Measurements from ENCODE around the gene C13orf42.
"Not testable (repeated sequence)": the region's sequence is repeated elsewhere in the genome, so short reads cannot be mapped to it uniquely, and the experiment has no call there.

C13orf42 gene

DNA sequence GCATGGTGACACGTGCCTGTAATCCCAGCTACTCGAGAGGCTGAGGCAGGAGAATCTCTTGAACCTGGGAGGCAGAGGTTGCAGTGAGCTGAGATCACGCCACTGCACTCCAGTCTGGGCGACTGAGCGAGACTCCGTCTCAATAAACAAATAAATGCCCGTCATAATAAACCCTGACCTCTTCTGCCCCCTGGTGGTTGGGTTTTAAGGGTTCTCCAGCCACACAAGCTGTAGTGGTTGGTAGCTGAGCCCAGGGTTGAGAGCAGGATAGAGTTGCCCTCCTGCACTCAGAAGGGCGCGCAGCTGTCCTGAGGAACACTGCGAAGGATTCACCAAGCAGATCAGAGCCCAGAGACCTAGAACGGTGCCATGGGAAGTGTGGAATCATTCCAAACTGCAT, 9.8 kb upstream of the C13orf42 start:
- CTCF ChIA-PET, result interaction anchor here (0.8 to 1.6 kb wide), 9 partner anchors 11 to 168 kb away, joined by 3 to 6 read pairs (median 3); no protein-coding TSS in a partner anchor
- DNase-seq, result peak; percentile 48 to 71 (median 60)
- 80% methylated on average over 5 of the region's 11 CpGs for WGBS (ENCODE audit: insufficient coverage)

DNA sequence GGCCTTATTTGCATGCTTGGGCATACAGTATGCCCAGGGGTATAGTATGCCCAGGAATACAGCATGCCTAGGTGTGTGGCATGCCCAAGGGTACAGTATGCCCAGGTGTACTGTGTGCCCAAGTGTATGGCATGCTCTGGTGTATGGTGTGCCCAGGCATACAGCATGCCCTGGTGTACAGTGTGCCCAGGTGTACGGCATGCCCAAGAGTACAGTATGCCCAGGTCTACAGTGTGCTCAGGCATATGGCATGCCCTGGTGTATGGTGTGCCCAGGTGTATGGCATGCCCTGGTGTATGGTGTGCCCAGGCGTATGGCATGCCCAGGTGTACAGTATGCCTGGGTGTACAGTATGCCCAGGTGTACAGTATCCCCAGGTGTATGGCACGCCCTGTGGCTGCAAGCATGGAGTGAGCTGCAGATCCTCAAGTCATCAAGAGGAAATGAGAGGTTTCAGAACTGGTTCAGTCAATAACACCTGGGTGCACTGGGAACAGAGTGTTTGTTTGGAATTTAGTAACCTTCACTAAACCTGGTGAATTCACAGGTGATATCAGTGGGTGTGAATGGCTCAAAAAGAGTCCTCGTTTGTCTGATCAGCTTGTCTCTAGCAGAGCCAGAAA, 7.8 kb upstream of the C13orf42 start:
- Histone ChIP-seq H3K36me3 (ENCODE audit: control insufficient read depth in 4 of 4, insufficient read depth in 4 of 4, low read length in 3 of 4) (no peaks in the 10 kb centered on the region), H3K9me3 (ENCODE audit: control extremely low read depth in 1 of 5, control insufficient read depth in 4 of 5, insufficient read depth in 2 of 5, low read depth in 1 of 5, low read length in 4 of 5) (peaks cover 0 to 7% (median 2%) of the 10 kb centered on the region in 5 experiments), H3K4me3 (ENCODE audit: control insufficient read depth in 1 of 7, extremely low read depth in 1 of 7, insufficient read depth in 4 of 7, low read depth in 2 of 7, low read length in 6 of 7) (no peak overlapping the region), H3K4me1 (ENCODE audit: control extremely low read depth in 1 of 4, control insufficient read depth in 4 of 4, insufficient read depth in 4 of 4, low read length in 3 of 4) (no peaks in the 10 kb centered on the region), H3K27ac (ENCODE audit: insufficient read depth in 1 of 2, low read depth in 1 of 2, low read length in 2 of 2, poor library complexity in 1 of 2, severe bottlenecking in 2 of 2) (no peak overlapping the region), H3K27me3 (replicated peaks in 2 of 5; ENCODE audit: control insufficient read depth in 4 of 5, insufficient read depth in 5 of 5, low read length in 4 of 5) (peaks cover 0 to 2% (median 0%) of the 10 kb centered on the region in 5 experiments)
- ChIA-PET CTCF (no interaction called here), POLR2A (no interaction called here)
- DNase-seq, result no peak
- 94% methylated on average over 4 of the region's 4 CpGs for WGBS (ENCODE audit: insufficient coverage)

More for the DNA sequence above, 9.8 kb upstream of the C13orf42 start:
- H3K27me3 ChIP-seq (replicated peaks in 2 of 5; ENCODE audit: control insufficient read depth in 4 of 5, insufficient read depth in 5 of 5, low read length in 4 of 5); H3K9me3 ChIP-seq (ENCODE audit: control extremely low read depth in 1 of 5, control insufficient read depth in 4 of 5, insufficient read depth in 2 of 5, low read depth in 1 of 5, low read length in 4 of 5); H3K4me3 ChIP-seq (ENCODE audit: control insufficient read depth in 1 of 7, extremely low read depth in 1 of 7, insufficient read depth in 4 of 7, low read depth in 2 of 7, low read length in 6 of 7); H3K4me1 ChIP-seq (ENCODE audit: control extremely low read depth in 1 of 4, control insufficient read depth in 4 of 4, insufficient read depth in 4 of 4, low read length in 3 of 4); H3K27ac ChIP-seq (ENCODE audit: insufficient read depth in 1 of 2, low read depth in 1 of 2, low read length in 2 of 2, poor library complexity in 1 of 2, severe bottlenecking in 2 of 2); H3K36me3 ChIP-seq (ENCODE audit: control insufficient read depth in 4 of 4, insufficient read depth in 4 of 4, low read length in 3 of 4); POLR2A ChIA-PET: not testable (repeated sequence)

DNA sequence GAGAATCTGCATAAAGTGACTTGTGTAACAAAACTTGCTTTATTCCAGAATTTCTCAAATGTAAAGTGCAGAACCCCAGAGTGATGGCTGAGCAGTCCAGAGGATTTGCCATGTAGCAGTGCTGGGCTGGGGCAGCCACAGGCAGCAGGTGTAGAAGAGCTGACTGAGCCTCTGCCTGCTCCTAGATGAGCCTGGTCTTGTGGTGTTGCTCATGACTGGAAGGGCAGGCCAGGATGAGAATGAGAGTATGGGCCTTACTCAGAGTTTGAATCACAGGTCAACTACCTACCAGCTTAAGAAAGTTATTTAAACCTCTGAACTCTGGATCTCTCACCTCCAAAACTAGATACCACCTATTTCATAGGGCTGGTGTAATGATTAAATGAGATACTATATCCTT, 2.9 kb upstream of the C13orf42 start:
- no peak overlapping the region for H3K27ac ChIP-seq (ENCODE audit: insufficient read depth in 1 of 2, low read depth in 1 of 2, low read length in 2 of 2, poor library complexity in 1 of 2, severe bottlenecking in 2 of 2)
- H3K4me1 ChIP-seq (ENCODE audit: control extremely low read depth in 1 of 4, control insufficient read depth in 4 of 4, insufficient read depth in 4 of 4, low read length in 3 of 4), result no peaks in the 10 kb centered on the region
- no peak for DNase-seq

DNA sequence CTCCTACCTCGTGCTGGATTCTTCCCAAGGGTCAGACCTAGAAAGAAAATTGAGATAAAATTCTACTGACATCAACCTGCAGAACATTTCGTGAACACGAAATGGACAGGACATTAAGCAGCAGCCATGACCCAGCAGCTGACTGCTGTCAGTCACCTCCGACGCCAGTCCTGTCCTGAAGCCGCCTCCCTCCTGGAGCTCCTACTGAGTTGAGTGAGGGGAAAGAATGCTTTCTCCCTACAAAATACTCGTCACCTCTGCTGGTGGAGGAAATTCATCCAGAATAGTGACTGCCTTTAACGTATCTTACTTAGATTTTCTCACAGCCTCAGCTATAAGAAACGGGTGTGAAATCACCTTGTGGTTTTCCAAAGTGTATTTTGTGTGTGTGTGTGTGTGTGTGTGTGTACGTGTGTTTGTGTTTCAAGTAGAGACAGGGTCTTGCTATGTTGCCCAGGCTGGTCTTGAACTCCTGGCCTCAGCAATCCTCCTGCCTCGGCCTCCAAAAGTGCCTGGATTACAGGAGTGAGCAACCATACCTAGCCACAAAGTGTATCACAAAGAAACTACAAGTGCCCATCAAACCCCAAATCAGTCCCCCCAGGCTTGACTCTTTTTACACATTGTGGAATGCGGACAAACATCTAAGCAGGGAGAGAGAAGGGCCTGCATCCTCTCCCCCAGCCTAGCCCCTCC, 2.3 kb upstream of the C13orf42 start:
- no peaks in the 10 kb centered on the region for H3K36me3 ChIP-seq (ENCODE audit: control insufficient read depth in 4 of 4, insufficient read depth in 4 of 4, low read length in 3 of 4)
- peaks cover 0 to 7% (median 2%) of the 10 kb centered on the region in 5 experiments for H3K9me3 ChIP-seq (ENCODE audit: control extremely low read depth in 1 of 5, control insufficient read depth in 4 of 5, insufficient read depth in 2 of 5, low read depth in 1 of 5, low read length in 4 of 5)
- H3K27me3 ChIP-seq (replicated peaks in 2 of 5; ENCODE audit: control insufficient read depth in 4 of 5, insufficient read depth in 5 of 5, low read length in 4 of 5), result peaks cover 0 to 2% (median 0%) of the 10 kb centered on the region in 5 experiments
- no peaks in the 10 kb centered on the region for H3K4me1 ChIP-seq (ENCODE audit: control extremely low read depth in 1 of 4, control insufficient read depth in 4 of 4, insufficient read depth in 4 of 4, low read length in 3 of 4)
- H3K27ac ChIP-seq (ENCODE audit: insufficient read depth in 1 of 2, low read depth in 1 of 2, low read length in 2 of 2, poor library complexity in 1 of 2, severe bottlenecking in 2 of 2), result no peak overlapping the region
- DNase-seq, result no peak
- H3K4me3 ChIP-seq (ENCODE audit: control insufficient read depth in 1 of 7, extremely low read depth in 1 of 7, insufficient read depth in 4 of 7, low read depth in 2 of 7, low read length in 6 of 7), result no peak overlapping the region
- WGBS (ENCODE audit: insufficient coverage), result 92% methylated on average over 9 of the region's 12 CpGs
- CTCF ChIA-PET, result interaction anchor here (0.9 to 4.7 kb wide), 4 partner anchors 9 to 46 kb away, joined by 3 to 18 read pairs (median 4); no protein-coding TSS in a partner anchor
- POLR2A ChIA-PET, result interaction anchor here (0.6 kb wide), 1 partner anchor 1151 kb away, joined by 3 read pairs; no protein-coding TSS in a partner anchor

More for the DNA sequence above, 2.9 kb upstream of the C13orf42 start:
- H3K27me3 ChIP-seq (replicated peaks in 2 of 5; ENCODE audit: control insufficient read depth in 4 of 5, insufficient read depth in 5 of 5, low read length in 4 of 5), result peaks cover 0 to 2% (median 0%) of the 10 kb centered on the region in 5 experiments
- peaks cover 0 to 7% (median 2%) of the 10 kb centered on the region in 5 experiments for H3K9me3 ChIP-seq (ENCODE audit: control extremely low read depth in 1 of 5, control insufficient read depth in 4 of 5, insufficient read depth in 2 of 5, low read depth in 1 of 5, low read length in 4 of 5)
- ChIA-PET CTCF (interaction anchor here (1.6 to 4.7 kb wide), 3 partner anchors 11 to 47 kb away, joined by 3 to 18 read pairs (median 4); no protein-coding TSS in a partner anchor), POLR2A (no interaction called here)
- H3K36me3 ChIP-seq (ENCODE audit: control insufficient read depth in 4 of 4, insufficient read depth in 4 of 4, low read length in 3 of 4), result no peaks in the 10 kb centered on the region
- H3K4me3 ChIP-seq (ENCODE audit: control insufficient read depth in 1 of 7, extremely low read depth in 1 of 7, insufficient read depth in 4 of 7, low read depth in 2 of 7, low read length in 6 of 7), result no peak overlapping the region

DNA sequence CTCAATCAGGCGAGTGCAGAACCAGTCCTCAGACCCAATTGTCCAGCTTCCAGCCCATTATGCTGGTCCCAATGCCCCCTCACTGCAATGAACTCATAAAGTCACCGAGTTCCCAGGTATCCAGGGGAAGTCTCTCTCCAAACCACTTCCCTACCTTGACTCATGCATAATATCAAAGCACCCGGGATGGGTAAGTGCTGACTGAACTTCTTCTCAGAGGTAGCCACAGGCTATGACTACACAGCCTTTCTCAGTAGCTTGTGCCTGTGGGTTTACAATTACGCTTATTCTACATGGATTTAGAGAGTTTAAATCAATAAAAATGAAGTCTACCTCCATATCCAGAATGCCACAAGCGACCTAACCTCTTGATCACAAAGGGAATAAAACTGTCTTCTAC, 1.7 kb upstream of the C13orf42 start:
- WGBS (ENCODE audit: insufficient coverage), result 70% methylated on average over 4 of the region's 5 CpGs
- DNase-seq, result no peak
- Histone ChIP-seq H3K27me3 (replicated peaks in 2 of 5; ENCODE audit: control insufficient read depth in 4 of 5, insufficient read depth in 5 of 5, low read length in 4 of 5) (peaks cover 0 to 2% (median 0%) of the 10 kb centered on the region in 5 experiments), H3K36me3 (ENCODE audit: control insufficient read depth in 4 of 4, insufficient read depth in 4 of 4, low read length in 3 of 4) (no peaks in the 10 kb centered on the region), H3K27ac (ENCODE audit: insufficient read depth in 1 of 2, low read depth in 1 of 2, low read length in 2 of 2, poor library complexity in 1 of 2, severe bottlenecking in 2 of 2) (no peak overlapping the region), H3K4me3 (ENCODE audit: control insufficient read depth in 1 of 7, extremely low read depth in 1 of 7, insufficient read depth in 4 of 7, low read depth in 2 of 7, low read length in 6 of 7) (no peak overlapping the region), H3K9me3 (ENCODE audit: control extremely low read depth in 1 of 5, control insufficient read depth in 4 of 5, insufficient read depth in 2 of 5, low read depth in 1 of 5, low read length in 4 of 5) (peaks cover 0 to 2% (median under 1%) of the 10 kb centered on the region in 5 experiments), H3K4me1 (ENCODE audit: control extremely low read depth in 1 of 4, control insufficient read depth in 4 of 4, insufficient read depth in 4 of 4, low read length in 3 of 4) (no peaks in the 10 kb centered on the region)
- CTCF ChIA-PET, result interaction anchor here (0.6 to 1.6 kb wide), 4 partner anchors 8 to 171 kb away, joined by 3 to 5 read pairs (median 4); no protein-coding TSS in a partner anchor
- POLR2A ChIA-PET, result interaction anchor here (0.6 kb wide), 1 partner anchor 1151 kb away, joined by 3 read pairs; no protein-coding TSS in a partner anchor

DNA sequence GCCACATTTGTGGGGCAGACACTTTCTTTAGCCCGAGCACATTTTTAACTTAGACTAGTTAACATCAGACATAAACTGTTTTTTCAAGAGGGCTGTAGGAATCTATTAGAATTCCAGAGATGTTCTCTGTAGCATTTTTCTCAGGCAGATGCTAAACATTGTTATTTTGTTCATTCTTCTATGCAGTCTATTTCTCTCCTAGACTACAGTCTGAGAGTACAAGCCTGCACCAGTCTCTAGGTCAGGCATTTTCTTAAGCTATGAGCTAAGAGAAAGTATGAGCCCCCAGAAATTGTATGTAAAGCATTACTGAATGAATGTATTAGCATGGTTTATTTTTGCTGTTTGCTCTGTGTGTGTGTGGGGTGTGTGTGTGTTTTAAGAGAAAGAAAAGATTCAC, 923 bp upstream of the C13orf42 start:
- ChIA-PET POLR2A (no interaction called here), CTCF (interaction anchor here (1.0 to 1.5 kb wide), 3 partner anchors 13 to 175 kb away, joined by 3 to 5 read pairs (median 5); no protein-coding TSS in a partner anchor)
- Histone ChIP-seq H3K27me3 (replicated peaks in 2 of 5; ENCODE audit: control insufficient read depth in 4 of 5, insufficient read depth in 5 of 5, low read length in 4 of 5) (peaks cover 0 to 2% (median 0%) of the 10 kb centered on the region in 5 experiments), H3K27ac (ENCODE audit: insufficient read depth in 1 of 2, low read depth in 1 of 2, low read length in 2 of 2, poor library complexity in 1 of 2, severe bottlenecking in 2 of 2) (no peak overlapping the region), H3K36me3 (ENCODE audit: control insufficient read depth in 4 of 4, insufficient read depth in 4 of 4, low read length in 3 of 4) (no peaks in the 10 kb centered on the region), H3K9me3 (ENCODE audit: control extremely low read depth in 1 of 5, control insufficient read depth in 4 of 5, insufficient read depth in 2 of 5, low read depth in 1 of 5, low read length in 4 of 5) (no peaks in the 10 kb centered on the region), H3K4me3 (ENCODE audit: control insufficient read depth in 1 of 7, extremely low read depth in 1 of 7, insufficient read depth in 4 of 7, low read depth in 2 of 7, low read length in 6 of 7) (no peak overlapping the region), H3K4me1 (ENCODE audit: control extremely low read depth in 1 of 4, control insufficient read depth in 4 of 4, insufficient read depth in 4 of 4, low read length in 3 of 4) (no peaks in the 10 kb centered on the region)
- no peak for DNase-seq
- WGBS (ENCODE audit: insufficient coverage), result 50% methylated on average over 1 of the region's 1 CpG

DNA sequence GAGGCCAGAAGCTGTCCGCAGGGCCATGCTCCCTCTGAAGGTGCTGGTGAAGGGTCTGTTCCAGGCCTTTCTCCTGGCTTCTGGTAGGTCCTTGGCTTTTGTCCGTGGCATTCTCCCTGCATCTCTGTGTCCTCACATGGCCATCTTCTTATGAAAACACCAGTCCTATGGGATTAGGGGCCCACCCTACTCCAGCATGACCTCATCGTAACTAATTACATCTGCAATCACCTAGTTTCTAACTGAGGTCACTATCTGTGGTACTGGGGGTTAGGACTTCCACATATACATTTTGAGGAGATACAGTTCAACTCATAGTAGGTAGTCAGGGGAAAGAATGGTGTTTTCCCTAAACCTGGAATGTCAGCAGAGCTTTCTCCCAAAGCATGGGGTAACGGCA, 3.1 kb downstream of the C13orf42 start:
- DNase-seq, result no peak
- CTCF ChIA-PET, result interaction anchor here (1.1 to 1.6 kb wide), 2 partner anchors 13 to 37 kb away, joined by 3 to 6 read pairs; no protein-coding TSS in a partner anchor
- no peaks in the 10 kb centered on the region for H3K36me3 ChIP-seq (ENCODE audit: control insufficient read depth in 4 of 4, insufficient read depth in 4 of 4, low read length in 3 of 4)
- no peaks in the 10 kb centered on the region for H3K9me3 ChIP-seq (ENCODE audit: control extremely low read depth in 1 of 5, control insufficient read depth in 4 of 5, insufficient read depth in 2 of 5, low read depth in 1 of 5, low read length in 4 of 5)
- WGBS (ENCODE audit: insufficient coverage), result 100% methylated on average over 3 of the region's 4 CpGs
- H3K4me1 ChIP-seq (ENCODE audit: control extremely low read depth in 1 of 4, control insufficient read depth in 4 of 4, insufficient read depth in 4 of 4, low read length in 3 of 4), result no peaks in the 10 kb centered on the region
- no peak overlapping the region for H3K4me3 ChIP-seq (ENCODE audit: control insufficient read depth in 1 of 7, extremely low read depth in 1 of 7, insufficient read depth in 4 of 7, low read depth in 2 of 7, low read length in 6 of 7)
- POLR2A ChIA-PET, result no interaction called here
- H3K27me3 ChIP-seq (replicated peaks in 2 of 5; ENCODE audit: control insufficient read depth in 4 of 5, insufficient read depth in 5 of 5, low read length in 4 of 5), result no peaks in the 10 kb centered on the region
- H3K27ac ChIP-seq (ENCODE audit: insufficient read depth in 1 of 2, low read depth in 1 of 2, low read length in 2 of 2, poor library complexity in 1 of 2, severe bottlenecking in 2 of 2), result no peak overlapping the region

All from common myeloid progenitor, CD34-positive (primary cell).